Measurements from ENCODE around the gene MS4A6A. TPM values are rescaled to one million over a fixed set of nuclear protein-coding genes. Genes with fewer than 3 reads are reported as not detected.
A peak's percentile ranks its signal among the peaks of the same experiment; 100 is the strongest.
"Not testable (repeated sequence)": the region's sequence is repeated elsewhere in the genome, so short reads cannot be mapped to it uniquely, and the experiment has no call there.

Gene MS4A6A
- polyA plus RNA-seq, 4 donors, result 7.6 to 74.3 (median 59.4) TPM

DNA sequence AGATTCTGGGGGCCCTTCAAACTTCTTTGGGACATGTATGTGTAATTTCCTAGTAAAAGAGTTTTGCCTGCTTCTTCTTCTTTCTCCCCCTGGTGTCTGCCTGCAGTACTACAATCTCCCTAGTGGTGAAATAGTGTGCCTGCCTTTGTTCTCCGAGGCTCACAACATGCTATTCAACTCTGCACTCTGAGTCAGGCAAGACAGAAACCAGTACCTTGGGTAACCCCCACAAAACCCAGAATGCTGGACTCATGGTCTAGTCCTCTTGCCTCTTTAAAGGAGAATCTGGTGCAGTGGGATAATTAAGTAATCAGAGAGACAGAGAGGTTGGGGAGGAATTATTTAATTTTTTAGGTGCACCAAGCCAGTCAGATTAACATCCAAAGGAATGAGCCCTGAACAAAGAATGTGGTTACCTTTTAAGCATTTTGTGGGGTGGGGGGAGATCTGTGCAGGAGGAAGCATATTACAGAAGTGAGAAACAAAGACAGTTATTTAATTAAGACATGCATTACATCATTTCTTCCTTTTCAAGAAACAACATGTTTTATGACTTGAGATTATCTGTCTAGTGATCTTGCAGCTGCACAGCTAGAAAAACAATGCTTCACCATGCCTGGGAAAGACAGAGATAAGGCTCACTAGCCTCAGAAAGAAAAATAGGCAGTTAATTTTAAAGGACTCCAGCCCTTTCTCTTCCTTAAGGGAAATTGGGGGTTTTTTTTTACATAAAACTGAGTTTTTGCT, 11.0 kb upstream of the MS4A6A start:
- Histone ChIP-seq H3K9me3 (ENCODE audit: control insufficient read depth in 2 of 2, insufficient read depth in 1 of 2, low read depth in 1 of 2, low read length in 1 of 2) (peaks cover 0 to 18% of the 10 kb centered on the region in 2 donors), H3K27me3 (ENCODE audit: control insufficient read depth in 3 of 3, insufficient read depth in 3 of 3, low read length in 3 of 3) (no peaks in the 10 kb centered on the region), H3K4me1 (ENCODE audit: control insufficient read depth in 3 of 3, insufficient read depth in 2 of 3, low read depth in 1 of 3, low read length in 2 of 3) (peaks cover 0 to 18% (median 0%) of the 10 kb centered on the region in 3 donors), H3K27ac (ENCODE audit: low read depth in 1 of 3, low read length in 2 of 3) (peak overlapping the region in 1 of 3 donors; percentile 80), H3K36me3 (ENCODE audit: control insufficient read depth in 3 of 3, insufficient read depth in 2 of 3, low read depth in 1 of 3, low read length in 3 of 3) (no peaks in the 10 kb centered on the region), H3K4me3 (ENCODE audit: low read depth in 1 of 3, low read length in 3 of 3) (no peak overlapping the region)
- FAIRE-seq, result no peak
- DNase-seq, result peak; percentile 67 to 74
- WGBS, 3 donors, result 9 to 10% (median 9%) methylated on average over 1 of the region's 1 CpG

DNA sequence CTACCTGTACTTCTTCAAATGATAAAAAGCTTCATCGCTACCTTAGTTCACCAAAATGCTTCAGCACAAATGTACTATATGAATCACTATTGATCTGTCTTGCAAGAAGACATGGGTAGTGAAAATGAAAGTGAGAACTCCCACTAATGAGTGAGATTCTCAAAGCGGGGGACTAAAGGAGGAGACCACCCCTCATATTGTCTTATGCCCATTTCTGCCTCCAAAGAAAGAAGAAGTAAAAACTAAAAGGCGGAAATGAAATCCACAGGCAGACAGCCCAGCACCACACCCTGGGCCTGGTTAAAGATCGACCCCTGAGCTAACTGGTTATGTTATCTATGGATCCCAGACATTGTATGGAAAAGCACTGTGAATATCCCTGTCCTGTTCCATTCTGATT, 9.7 kb upstream of the MS4A6A start:
- H3K4me3 ChIP-seq (ENCODE audit: low read depth in 1 of 3, low read length in 3 of 3); H3K27ac ChIP-seq (ENCODE audit: low read depth in 1 of 3, low read length in 2 of 3): not testable (repeated sequence)

DNA sequence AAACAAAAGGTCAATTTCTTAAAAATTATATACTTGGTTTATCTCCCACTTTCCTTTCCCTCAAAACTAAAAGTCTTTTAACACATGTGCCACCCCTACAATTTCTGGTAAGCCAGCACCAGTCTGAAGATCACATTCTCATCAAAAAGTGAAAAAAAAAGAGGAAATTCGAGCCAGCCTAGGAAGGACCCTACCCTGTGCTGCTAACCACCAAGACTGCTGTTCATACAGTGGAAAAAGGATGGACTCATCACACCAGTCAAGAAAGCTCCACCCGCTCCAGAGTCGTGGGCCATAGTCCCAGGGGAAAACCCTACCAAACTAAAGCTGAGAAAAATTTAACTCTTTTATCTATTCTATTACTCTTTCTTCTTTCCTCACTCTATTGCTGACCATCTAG, 5.6 kb upstream of the MS4A6A start:
- not testable (repeated sequence) for H3K27me3 ChIP-seq (ENCODE audit: control insufficient read depth in 3 of 3, insufficient read depth in 3 of 3, low read length in 3 of 3); H3K27ac ChIP-seq (ENCODE audit: low read depth in 1 of 3, low read length in 2 of 3); H3K4me3 ChIP-seq (ENCODE audit: low read depth in 1 of 3, low read length in 3 of 3); FAIRE-seq; DNase-seq; H3K36me3 ChIP-seq (ENCODE audit: control insufficient read depth in 3 of 3, insufficient read depth in 2 of 3, low read depth in 1 of 3, low read length in 3 of 3)
- Histone ChIP-seq H3K9me3 (ENCODE audit: control insufficient read depth in 2 of 2, insufficient read depth in 1 of 2, low read depth in 1 of 2, low read length in 1 of 2) (peaks cover 0 to 26% of the 10 kb centered on the region in 2 donors), H3K4me1 (ENCODE audit: control insufficient read depth in 3 of 3, insufficient read depth in 2 of 3, low read depth in 1 of 3, low read length in 2 of 3) (peaks cover 0 to 27% (median 0%) of the 10 kb centered on the region in 3 donors)
- 39 to 54% (median 46%) methylated on average over 3 of the region's 3 CpGs for WGBS, 3 donors

More for the DNA sequence above, 9.7 kb upstream of the MS4A6A start:
- H3K36me3 ChIP-seq (ENCODE audit: control insufficient read depth in 3 of 3, insufficient read depth in 2 of 3, low read depth in 1 of 3, low read length in 3 of 3); FAIRE-seq; DNase-seq; H3K27me3 ChIP-seq (ENCODE audit: control insufficient read depth in 3 of 3, insufficient read depth in 3 of 3, low read length in 3 of 3): not testable (repeated sequence)
- Histone ChIP-seq H3K9me3 (ENCODE audit: control insufficient read depth in 2 of 2, insufficient read depth in 1 of 2, low read depth in 1 of 2, low read length in 1 of 2) (peaks cover 0 to 18% of the 10 kb centered on the region in 2 donors), H3K4me1 (ENCODE audit: control insufficient read depth in 3 of 3, insufficient read depth in 2 of 3, low read depth in 1 of 3, low read length in 2 of 3) (peaks cover 0 to 18% (median 0%) of the 10 kb centered on the region in 3 donors)
- WGBS, 3 donors, result 83 to 92% (median 85%) methylated on average over 4 of the region's 4 CpGs

DNA sequence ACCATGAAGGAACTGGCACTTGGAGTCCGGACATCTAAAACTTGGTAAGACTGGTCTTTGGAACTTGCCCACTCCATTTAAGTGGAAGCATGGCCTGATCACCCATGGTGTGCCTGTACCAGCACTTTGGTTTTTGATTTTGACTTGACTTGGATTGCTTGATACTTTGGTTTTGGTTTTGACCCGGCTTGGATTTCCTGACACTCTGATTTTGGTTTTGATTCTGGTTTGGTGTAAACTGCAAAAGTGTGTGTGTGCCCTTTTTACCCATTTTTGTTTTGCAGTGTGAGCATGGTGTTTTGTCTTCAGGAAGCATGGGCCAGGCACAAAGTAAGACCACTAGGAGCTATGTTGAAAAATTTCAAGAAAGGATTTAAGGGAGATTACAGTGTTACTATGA, 3.2 kb upstream of the MS4A6A start:
- Histone ChIP-seq H3K27ac (ENCODE audit: low read depth in 1 of 3, low read length in 2 of 3) (peak overlapping the region in 1 of 3 donors; percentile 50), H3K9me3 (ENCODE audit: control insufficient read depth in 2 of 2, insufficient read depth in 1 of 2, low read depth in 1 of 2, low read length in 1 of 2) (peaks cover 0 to 15% of the 10 kb centered on the region in 2 donors), H3K4me1 (ENCODE audit: control insufficient read depth in 3 of 3, insufficient read depth in 2 of 3, low read depth in 1 of 3, low read length in 2 of 3) (peaks cover 0 to 35% (median 0%) of the 10 kb centered on the region in 3 donors)
- not testable (repeated sequence) for H3K27me3 ChIP-seq (ENCODE audit: control insufficient read depth in 3 of 3, insufficient read depth in 3 of 3, low read length in 3 of 3); FAIRE-seq; H3K36me3 ChIP-seq (ENCODE audit: control insufficient read depth in 3 of 3, insufficient read depth in 2 of 3, low read depth in 1 of 3, low read length in 3 of 3); H3K4me3 ChIP-seq (ENCODE audit: low read depth in 1 of 3, low read length in 3 of 3); DNase-seq
- WGBS, 3 donors, result 81 to 91% (median 90%) methylated on average over 2 of the region's 2 CpGs

DNA sequence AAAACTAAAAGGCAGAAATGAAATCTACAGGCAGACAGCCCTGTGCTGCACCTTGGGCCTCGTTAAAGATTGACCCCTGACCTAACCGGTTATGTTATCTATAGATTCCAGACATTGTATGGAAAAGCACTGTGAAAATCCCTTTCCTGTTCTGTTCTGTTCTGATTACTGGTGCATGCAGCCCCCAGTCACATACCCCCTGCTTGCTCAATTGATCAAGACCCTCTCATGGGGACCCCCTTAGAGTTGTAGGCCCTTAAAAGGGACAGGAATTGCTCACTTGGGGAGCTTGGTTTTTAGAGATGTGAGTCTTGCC, 2.6 kb upstream of the MS4A6A start:
- H3K4me3 ChIP-seq (ENCODE audit: low read depth in 1 of 3, low read length in 3 of 3); FAIRE-seq; H3K36me3 ChIP-seq (ENCODE audit: control insufficient read depth in 3 of 3, insufficient read depth in 2 of 3, low read depth in 1 of 3, low read length in 3 of 3); H3K27me3 ChIP-seq (ENCODE audit: control insufficient read depth in 3 of 3, insufficient read depth in 3 of 3, low read length in 3 of 3): not testable (repeated sequence)
- WGBS, 3 donors, result 25 to 43% (median 42%) methylated on average over 2 of the region's 2 CpGs
- Histone ChIP-seq H3K4me1 (ENCODE audit: control insufficient read depth in 3 of 3, insufficient read depth in 2 of 3, low read depth in 1 of 3, low read length in 2 of 3) (peaks cover 0 to 38% (median 0%) of the 10 kb centered on the region in 3 donors), H3K27ac (ENCODE audit: low read depth in 1 of 3, low read length in 2 of 3) (peak overlapping the region in 1 of 3 donors; percentile 50), H3K9me3 (ENCODE audit: control insufficient read depth in 2 of 2, insufficient read depth in 1 of 2, low read depth in 1 of 2, low read length in 1 of 2) (peaks cover 0 to 15% of the 10 kb centered on the region in 2 donors)
- peak in 1 of 2 donors; percentile 30 for DNase-seq

DNA sequence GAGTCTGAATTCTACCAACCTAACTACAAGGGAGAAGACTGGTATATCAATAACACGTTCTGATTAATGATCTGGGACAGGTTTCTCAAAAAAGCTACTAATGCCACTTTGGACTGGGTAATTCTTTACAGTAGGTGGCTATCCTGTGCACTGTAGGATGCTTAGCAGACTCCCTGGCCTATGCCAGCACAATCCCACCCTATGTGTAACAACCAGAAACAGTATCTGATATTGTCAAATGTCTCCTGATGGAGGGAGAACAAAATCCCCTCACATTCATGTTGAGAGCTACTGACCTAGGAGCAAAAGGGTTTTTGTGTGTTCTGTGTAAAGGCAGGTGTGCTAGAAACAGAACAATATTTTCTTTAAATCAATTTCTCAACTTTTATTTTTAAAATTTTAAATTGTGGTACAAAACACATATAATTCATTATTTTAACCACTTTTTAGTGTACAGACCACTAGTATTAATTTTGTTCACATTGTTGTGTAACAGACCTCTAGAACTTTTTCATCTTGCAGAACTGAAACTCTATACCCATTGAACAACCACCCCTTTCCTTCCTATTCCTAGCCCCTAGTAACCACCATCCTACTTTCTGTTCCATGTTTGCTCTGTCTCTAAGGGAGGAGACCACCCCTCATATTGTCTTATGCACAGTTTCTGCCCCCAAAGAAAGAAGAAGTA, 2.1 kb upstream of the MS4A6A start:
- no peaks in the 10 kb centered on the region for H3K27me3 ChIP-seq (ENCODE audit: control insufficient read depth in 3 of 3, insufficient read depth in 3 of 3, low read length in 3 of 3)
- H3K36me3 ChIP-seq (ENCODE audit: control insufficient read depth in 3 of 3, insufficient read depth in 2 of 3, low read depth in 1 of 3, low read length in 3 of 3), result no peaks in the 10 kb centered on the region
- FAIRE-seq (no peak), DNase-seq (no peak)
- no peak overlapping the region for H3K4me3 ChIP-seq (ENCODE audit: low read depth in 1 of 3, low read length in 3 of 3)
- H3K4me1 ChIP-seq (ENCODE audit: control insufficient read depth in 3 of 3, insufficient read depth in 2 of 3, low read depth in 1 of 3, low read length in 2 of 3), result peaks cover 0 to 41% (median 0%) of the 10 kb centered on the region in 3 donors
- WGBS, 3 donors, result 64 to 76% (median 75%) methylated on average over 1 of the region's 1 CpG
- peak overlapping the region in 1 of 3 donors; percentile 32 for H3K27ac ChIP-seq (ENCODE audit: low read depth in 1 of 3, low read length in 2 of 3)
- peaks cover 0 to 15% of the 10 kb centered on the region in 2 donors for H3K9me3 ChIP-seq (ENCODE audit: control insufficient read depth in 2 of 2, insufficient read depth in 1 of 2, low read depth in 1 of 2, low read length in 1 of 2)

DNA sequence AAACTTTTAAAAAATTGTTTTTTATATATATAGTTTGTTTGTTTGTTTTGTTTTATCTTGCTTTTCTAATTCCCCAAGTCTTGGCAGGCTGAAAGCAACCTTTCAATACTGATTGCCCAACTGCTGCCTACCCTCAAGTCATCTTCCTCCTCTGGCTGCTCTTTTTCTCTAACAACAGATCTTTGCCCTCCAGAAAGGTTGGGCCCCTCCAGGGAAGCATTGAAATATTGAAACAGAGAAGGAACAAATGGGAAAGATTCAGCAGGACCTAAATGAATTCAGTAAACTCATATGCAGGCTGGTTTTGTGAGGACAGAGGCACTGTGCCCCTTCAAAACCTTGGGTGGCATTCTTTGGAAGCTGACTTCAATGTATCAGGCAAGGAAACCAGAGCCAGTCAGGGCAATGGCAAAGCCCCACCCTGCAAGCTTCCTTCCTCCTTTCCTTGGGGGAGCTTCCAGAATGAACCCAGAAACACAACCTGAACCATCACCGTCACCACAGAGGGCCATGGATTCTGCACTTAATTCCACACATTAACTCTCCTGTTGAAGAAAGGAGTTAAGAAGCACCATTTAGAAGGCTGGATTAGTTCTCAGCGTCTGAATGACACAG, 815 bp upstream of the MS4A6A start:
- Histone ChIP-seq H3K4me3 (ENCODE audit: low read depth in 1 of 3, low read length in 3 of 3) (no peak overlapping the region), H3K27ac (ENCODE audit: low read depth in 1 of 3, low read length in 2 of 3) (peak overlapping the region in 2 of 3 donors; percentile 55 to 65), H3K4me1 (ENCODE audit: control insufficient read depth in 3 of 3, insufficient read depth in 2 of 3, low read depth in 1 of 3, low read length in 2 of 3) (peaks cover 0 to 42% (median 0%) of the 10 kb centered on the region in 3 donors), H3K9me3 (ENCODE audit: control insufficient read depth in 2 of 2, insufficient read depth in 1 of 2, low read depth in 1 of 2, low read length in 1 of 2) (peaks cover 0 to 12% of the 10 kb centered on the region in 2 donors), H3K36me3 (ENCODE audit: control insufficient read depth in 3 of 3, insufficient read depth in 2 of 3, low read depth in 1 of 3, low read length in 3 of 3) (no peaks in the 10 kb centered on the region), H3K27me3 (ENCODE audit: control insufficient read depth in 3 of 3, insufficient read depth in 3 of 3, low read length in 3 of 3) (no peaks in the 10 kb centered on the region)
- no peak for FAIRE-seq
- 72 to 80% (median 76%) methylated on average over 2 of the region's 2 CpGs for WGBS, 3 donors
- DNase-seq, result peak in 1 of 2 donors; percentile 46

DNA sequence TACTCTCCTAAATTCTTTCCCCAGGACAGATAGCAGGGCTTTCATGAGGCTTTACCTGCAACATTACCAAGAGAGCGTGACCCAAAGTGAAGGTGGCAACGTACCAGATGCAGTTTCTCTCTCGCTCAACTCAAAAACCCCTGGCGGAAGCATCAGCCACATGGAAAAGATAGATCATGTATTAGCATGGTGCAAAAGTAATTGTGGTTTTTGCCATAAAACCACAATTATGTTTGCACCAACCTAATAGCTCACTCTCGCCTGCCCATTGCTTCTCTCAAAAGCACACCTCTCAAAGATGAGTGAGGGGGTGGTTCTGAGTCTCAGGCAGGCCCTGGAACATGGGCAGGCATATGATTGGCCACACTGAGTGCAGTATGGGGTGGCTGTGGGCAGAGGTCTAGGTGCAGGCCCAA, 7.0 kb downstream of the MS4A6A start:
- 74 to 82% (median 81%) methylated on average over 5 of the region's 5 CpGs for WGBS, 3 donors
- FAIRE-seq, result no peak
- Histone ChIP-seq H3K4me3 (ENCODE audit: low read depth in 1 of 3, low read length in 3 of 3) (no peak overlapping the region), H3K27me3 (ENCODE audit: control insufficient read depth in 3 of 3, insufficient read depth in 3 of 3, low read length in 3 of 3) (no peaks in the 10 kb centered on the region), H3K36me3 (ENCODE audit: control insufficient read depth in 3 of 3, insufficient read depth in 2 of 3, low read depth in 1 of 3, low read length in 3 of 3) (no peaks in the 10 kb centered on the region), H3K27ac (ENCODE audit: low read depth in 1 of 3, low read length in 2 of 3) (no peak overlapping the region), H3K4me1 (ENCODE audit: control insufficient read depth in 3 of 3, insufficient read depth in 2 of 3, low read depth in 1 of 3, low read length in 2 of 3) (peaks cover 0 to 9% (median 0%) of the 10 kb centered on the region in 3 donors), H3K9me3 (ENCODE audit: control insufficient read depth in 2 of 2, insufficient read depth in 1 of 2, low read depth in 1 of 2, low read length in 1 of 2) (peaks cover 0 to 3% of the 10 kb centered on the region in 2 donors)
- DNase-seq, result no peak
